Erythroblast (primary cell): ENCODE measurements around the gene PARP11.

Experiments
- GATA1 ChIP-seq: IDR thresholded peaks from 2 replicates; pipeline ENCODE4 v1.6.1; 2011; ENCODE audit warnings: low read depth, mild to moderate bottlenecking, control low read depth, low read length, moderate library complexity
- POLR2A ChIP-seq: IDR thresholded peaks from 2 replicates; pipeline ENCODE4 v1.6.1; 2011; ENCODE audit warnings: mild to moderate bottlenecking, low read length

DNA sequence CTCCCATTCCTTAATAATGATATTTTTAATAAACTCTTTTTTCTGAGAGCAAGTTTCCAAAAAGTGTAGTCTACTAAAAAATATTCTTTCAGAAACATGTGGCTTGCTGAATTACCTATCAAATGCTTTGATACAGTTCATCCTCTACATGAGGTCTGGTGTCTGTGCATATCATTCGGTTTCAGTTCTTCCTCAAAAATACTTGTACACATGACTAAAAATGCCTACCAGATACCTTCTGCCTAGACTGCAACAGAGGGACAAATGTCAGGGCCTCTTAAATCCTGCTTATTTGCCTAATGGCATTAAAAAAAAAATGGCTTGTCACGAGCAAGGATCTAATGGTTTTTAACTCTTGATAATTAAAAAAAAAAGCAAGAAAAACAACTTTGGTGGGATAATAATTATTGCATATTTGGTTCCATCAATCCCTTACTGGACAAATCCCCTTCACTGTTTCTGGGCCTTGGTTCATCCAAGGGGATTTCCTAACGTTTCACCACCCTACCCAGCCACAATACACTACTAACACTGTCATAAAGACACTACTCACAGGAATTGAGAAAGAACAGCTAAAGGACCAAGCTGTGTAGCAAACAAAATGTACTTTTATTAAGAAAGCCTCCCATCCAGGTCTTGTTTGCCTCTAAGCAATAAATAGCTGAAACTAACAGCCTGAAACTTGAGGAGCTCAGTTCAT lies 45.7 kb downstream of the PARP11 start:
- TF ChIP-seq POLR2A (no peak), GATA1 (no peak)
